Neuron (in vitro differentiated cells): ENCODE results near the gene ADAMTS5.

Experiments
- H2AFZ ChIP-seq: one replicate; pipeline ENCODE4 v1.6.1; 2013; ENCODE audit warnings: low read depth, mild to moderate bottlenecking, inconsistent platforms, low read length, moderate library complexity
- H3K27me3 ChIP-seq: one replicate; pipeline ENCODE4 v1.6.1; 2013; ENCODE audit warnings: low read length; ENCODE audit not compliant: insufficient read depth
- H3K36me3 ChIP-seq: one replicate; pipeline ENCODE4 v1.6.1; 2013; ENCODE audit warnings: low read length; ENCODE audit not compliant: insufficient read depth
- H3K4me1 ChIP-seq: one replicate; pipeline ENCODE4 v1.6.1; 2013; ENCODE audit warnings: low read length; ENCODE audit not compliant: insufficient read depth
- H3K4me3 ChIP-seq: 2 replicates; pipeline ENCODE4 v1.5.1; 2013; ENCODE audit warnings: mild to moderate bottlenecking, low read length, moderate library complexity
- H3K9me3 ChIP-seq: one replicate; pipeline ENCODE4 v1.6.1; 2013; ENCODE audit warnings: low read length

Gene ADAMTS5

GRCh38 chr21:26967062-26967913 is at the start of gene ADAMTS5:
TSS of gene ADAMTS5 (minus strand) at chr21:26967088. CDS start at chr21:26966391, 697 bp downstream.
- Histone ChIP-seq H2AFZ (peak within 1 kb of the TSS; percentile 59), H3K4me3 (peak within 1 kb of the TSS; percentile 20), H3K9me3 (no peaks in the 10 kb centered on the region), H3K27me3 (peaks cover 73% of the 10 kb centered on the region), H3K36me3 (no peaks in the 10 kb centered on the region), H3K4me1 (peaks cover 8% of the 10 kb centered on the region)

- no peaks in the 10 kb centered on the region for H3K9me3 ChIP-seq
Measured at GRCh38 chr21:27001526-27001925, 34.6 kb upstream of the ADAMTS5 start.

GRCh38 chr21:26983576-26983975 is 16.7 kb upstream of the ADAMTS5 start:
- Histone ChIP-seq H3K4me3 (no peak overlapping the region), H3K4me1 (no peaks in the 10 kb centered on the region), H3K36me3 (no peaks in the 10 kb centered on the region), H2AFZ (no peak overlapping the region), H3K9me3 (no peaks in the 10 kb centered on the region), H3K27me3 (no peaks in the 10 kb centered on the region)

More at GRCh38 chr21:27001526-27001925, 34.6 kb upstream of the ADAMTS5 start:
- Histone ChIP-seq H3K4me3 (no peak overlapping the region), H2AFZ (no peak overlapping the region), H3K36me3 (no peaks in the 10 kb centered on the region), H3K27me3 (no peaks in the 10 kb centered on the region), H3K4me1 (no peaks in the 10 kb centered on the region)

- Histone ChIP-seq H3K9me3 (no peaks in the 10 kb centered on the region), H2AFZ (no peak overlapping the region), H3K27me3 (no peaks in the 10 kb centered on the region), H3K36me3 (no peaks in the 10 kb centered on the region), H3K4me1 (no peaks in the 10 kb centered on the region), H3K4me3 (no peak overlapping the region)
Measured at GRCh38 chr21:26982767-26983166, 15.9 kb upstream of the ADAMTS5 start.

GRCh38 chr21:26977746-26978145 is 10.9 kb upstream of the ADAMTS5 start:
- Histone ChIP-seq H2AFZ (no peak overlapping the region), H3K27me3 (peaks cover 7% of the 10 kb centered on the region), H3K4me3 (no peak overlapping the region), H3K36me3 (no peaks in the 10 kb centered on the region), H3K4me1 (no peaks in the 10 kb centered on the region), H3K9me3 (no peaks in the 10 kb centered on the region)

GRCh38 chr21:26973226-26973625 is 6.3 kb upstream of the ADAMTS5 start:
- Histone ChIP-seq H3K27me3 (peaks cover 36% of the 10 kb centered on the region), H3K4me3 (no peak overlapping the region), H2AFZ (no peak overlapping the region), H3K36me3 (no peaks in the 10 kb centered on the region), H3K9me3 (no peaks in the 10 kb centered on the region), H3K4me1 (no peaks in the 10 kb centered on the region)

- no peaks in the 10 kb centered on the region for H3K4me1 ChIP-seq
- H2AFZ ChIP-seq: no peak overlapping the region
- H3K9me3 ChIP-seq: no peaks in the 10 kb centered on the region
- peaks cover 47% of the 10 kb centered on the region for H3K27me3 ChIP-seq
- no peaks in the 10 kb centered on the region for H3K36me3 ChIP-seq
- no peak overlapping the region for H3K4me3 ChIP-seq
Measured at GRCh38 chr21:26972192-26972591, 5.3 kb upstream of the ADAMTS5 start.

GRCh38 chr21:26969971-26970725 is 3.3 kb upstream of the ADAMTS5 start:
- Histone ChIP-seq H3K4me3 (no peak overlapping the region), H3K36me3 (no peaks in the 10 kb centered on the region), H3K27me3 (peaks cover 63% of the 10 kb centered on the region), H3K9me3 (no peaks in the 10 kb centered on the region), H2AFZ (no peak overlapping the region), H3K4me1 (peaks cover 8% of the 10 kb centered on the region)

GRCh38 chr21:26966649-26967061 is 233 bp downstream of the ADAMTS5 start:
- Histone ChIP-seq H3K36me3 (no peaks in the 10 kb centered on the region), H3K9me3 (no peaks in the 10 kb centered on the region), H2AFZ (peak overlapping the region; percentile 50), H3K4me1 (peaks cover 8% of the 10 kb centered on the region), H3K27me3 (peaks cover 71% of the 10 kb centered on the region), H3K4me3 (peak overlapping the region; percentile 20)

GRCh38 chr21:26965907-26966581 is 844 bp downstream of the ADAMTS5 start:
- H3K27me3 ChIP-seq: peaks cover 72% of the 10 kb centered on the region
- peak overlapping the region; percentile 59 for H2AFZ ChIP-seq
- H3K4me3 ChIP-seq: no peak overlapping the region
- peaks cover 8% of the 10 kb centered on the region for H3K4me1 ChIP-seq
- no peaks in the 10 kb centered on the region for H3K36me3 ChIP-seq
- H3K9me3 ChIP-seq: no peaks in the 10 kb centered on the region

- Histone ChIP-seq H2AFZ (peak overlapping the region; percentile 59), H3K9me3 (no peaks in the 10 kb centered on the region), H3K4me1 (peaks cover 8% of the 10 kb centered on the region), H3K36me3 (no peaks in the 10 kb centered on the region), H3K4me3 (no peak overlapping the region), H3K27me3 (peaks cover 65% of the 10 kb centered on the region)
Measured at GRCh38 chr21:26965040-26965906, 1.6 kb downstream of the ADAMTS5 start.

- Histone ChIP-seq H3K36me3 (no peaks in the 10 kb centered on the region), H2AFZ (no peak overlapping the region), H3K27me3 (peaks cover 65% of the 10 kb centered on the region), H3K4me3 (no peak overlapping the region), H3K4me1 (peaks cover 8% of the 10 kb centered on the region), H3K9me3 (no peaks in the 10 kb centered on the region)
Measured at GRCh38 chr21:26964170-26964778, 2.6 kb downstream of the ADAMTS5 start.
